Germinal center (tissue), 1 donor: ENCODE results near the gene CELF4.

Experiments
- DNase-seq: peaks from one replicate; pipeline ENCODE4 v3.0.0; 2012; ENCODE audit warnings: mixed read lengths, low spot score

The CELF4 gene

DNA sequence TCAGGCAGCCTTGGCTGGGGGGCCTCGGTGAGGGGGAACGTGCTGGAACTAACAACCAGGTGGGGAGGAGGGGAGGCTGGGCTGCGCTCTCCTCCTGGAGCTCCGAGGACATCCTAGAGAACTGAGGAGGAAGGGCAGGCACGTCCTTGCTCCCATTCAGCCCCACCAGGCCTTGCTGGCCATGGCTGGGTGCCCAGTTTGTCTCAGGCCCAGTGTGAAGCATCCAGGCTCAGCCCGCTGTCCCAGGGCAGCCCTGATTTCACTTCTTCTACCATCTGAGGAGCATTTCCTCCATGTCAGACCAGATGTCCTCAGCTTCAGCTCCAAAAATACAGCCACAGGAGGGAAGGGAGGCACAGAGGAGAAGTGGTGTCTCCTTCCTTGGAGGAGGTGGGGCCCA, 125.4 kb downstream of the CELF4 start:
- DNase-seq = no peak

DNA sequence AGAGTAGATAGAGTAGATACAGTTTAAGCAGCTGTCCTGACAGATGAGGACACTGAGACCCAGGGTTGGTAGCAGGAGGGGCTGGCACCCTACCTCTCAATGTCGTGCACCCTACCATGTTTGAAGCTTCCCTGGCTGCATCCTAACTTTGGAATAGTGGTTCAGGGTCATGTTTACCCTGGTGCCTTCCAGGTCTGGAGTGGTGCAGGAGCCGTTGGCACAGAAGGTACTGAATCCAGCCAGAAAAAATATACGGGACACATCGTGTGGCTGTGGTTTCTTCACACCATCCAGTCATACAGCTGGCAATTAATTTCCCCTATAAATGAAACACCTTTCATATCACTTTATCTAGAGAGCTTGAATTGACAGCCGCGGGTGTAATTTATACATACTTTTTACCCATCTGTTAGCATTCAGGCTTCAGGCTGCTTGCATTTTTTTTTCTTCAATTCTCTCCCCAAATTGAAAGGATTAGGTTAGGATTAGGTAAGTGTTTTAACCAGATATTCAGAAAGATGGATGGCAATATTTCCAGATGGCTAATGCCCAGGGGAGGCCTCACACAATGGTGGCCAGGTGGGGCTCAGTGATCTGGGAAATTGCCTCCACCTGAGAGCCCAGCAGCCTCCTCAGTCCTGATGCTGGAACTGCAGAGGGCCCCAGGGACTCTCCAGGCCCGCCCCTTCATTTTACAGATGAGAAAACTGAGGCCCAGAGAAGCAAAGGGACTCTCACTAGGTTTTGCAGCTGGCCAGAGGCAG, 127.0 kb downstream of the CELF4 start:
- DNase-seq = no peak

DNA sequence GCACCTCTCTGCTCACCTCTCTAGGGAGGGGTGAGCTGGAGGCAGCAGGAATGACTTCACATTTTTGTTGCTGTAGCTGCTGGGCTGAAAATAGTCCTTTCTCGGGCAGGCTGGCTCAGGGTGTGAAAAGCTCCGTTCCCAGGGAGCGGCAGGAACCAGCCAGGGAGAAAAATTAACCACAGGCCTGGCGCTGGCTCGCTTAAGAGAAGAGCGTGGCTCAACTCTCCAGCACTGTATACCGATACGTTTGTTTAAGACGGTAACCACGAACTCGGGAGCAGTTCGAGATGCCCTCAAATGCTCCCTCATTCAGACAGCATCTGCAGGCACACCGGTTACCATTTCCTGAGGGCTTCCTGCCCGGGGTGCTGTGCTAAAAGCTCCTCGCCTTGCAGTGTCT, 129.6 kb downstream of the CELF4 start:
- DNase-seq = no peak

DNA sequence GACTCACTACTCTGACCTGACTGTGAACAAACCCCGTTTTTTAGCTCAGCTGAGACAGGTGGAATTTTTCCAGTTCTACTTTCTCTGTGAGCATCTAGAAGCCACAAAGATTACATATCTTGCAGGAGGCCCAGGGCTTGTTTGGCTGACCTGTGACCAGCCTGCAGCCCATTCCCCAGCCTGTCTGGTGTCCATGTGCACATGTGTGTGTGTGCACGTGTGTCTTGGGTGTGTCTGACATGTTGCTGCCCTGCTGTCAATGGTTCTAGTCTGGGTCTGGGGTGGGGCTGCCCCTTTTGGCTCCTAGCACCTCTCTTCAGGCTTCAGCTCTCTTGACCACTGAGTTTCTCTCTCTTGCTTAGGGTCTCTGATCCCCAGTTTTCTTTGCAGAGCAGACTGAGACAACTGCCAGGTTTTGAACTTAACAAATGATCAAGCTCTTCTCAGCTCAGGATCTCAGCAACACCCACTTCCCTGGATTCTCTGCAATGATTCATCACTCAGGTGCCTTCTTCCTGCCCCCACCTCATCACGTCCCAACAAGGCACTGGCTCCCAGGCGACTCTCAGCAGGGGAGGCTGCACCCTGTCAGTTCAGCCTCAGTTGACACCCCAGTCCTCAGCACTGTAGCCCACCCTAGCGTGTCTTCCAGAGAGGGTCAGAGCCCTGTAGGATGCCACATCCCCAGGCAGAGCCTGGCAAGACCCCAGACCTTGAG, 130.3 kb downstream of the CELF4 start:
- DNase-seq = no peak

DNA sequence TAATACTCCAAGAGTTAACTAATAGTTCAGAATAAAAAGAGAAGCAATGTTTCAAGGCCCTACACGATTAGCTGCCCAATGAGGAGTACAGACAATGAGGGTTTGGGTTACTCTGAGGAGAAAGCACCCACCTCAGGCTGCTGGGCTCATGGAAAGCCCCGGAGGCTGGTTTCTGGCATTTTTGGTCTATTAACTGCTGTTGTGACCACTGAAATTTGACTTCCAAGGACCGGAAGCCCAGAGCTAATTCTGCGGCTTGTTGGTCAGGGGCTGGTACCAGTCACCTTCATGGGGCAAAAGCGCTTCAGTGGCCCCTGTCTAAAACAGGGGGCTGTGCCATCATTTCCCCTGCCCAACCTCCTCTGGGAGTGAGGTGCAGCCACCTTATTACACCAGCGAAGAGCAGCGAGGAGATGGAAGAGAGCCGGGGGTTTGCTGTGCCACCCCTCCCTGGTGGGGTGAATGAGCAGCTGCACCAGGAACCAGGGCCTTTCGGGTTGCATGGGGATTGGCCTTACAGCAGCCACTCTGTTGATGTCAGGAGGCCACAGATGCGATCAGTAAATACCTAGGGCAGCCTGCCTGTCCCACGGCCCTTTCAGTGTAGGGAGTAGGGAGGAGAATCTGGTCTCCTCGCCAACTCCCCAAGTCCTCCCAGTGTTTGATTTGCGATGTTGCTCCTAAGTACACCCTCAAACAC, 131.3 kb downstream of the CELF4 start:
- DNase-seq = no peak

DNA sequence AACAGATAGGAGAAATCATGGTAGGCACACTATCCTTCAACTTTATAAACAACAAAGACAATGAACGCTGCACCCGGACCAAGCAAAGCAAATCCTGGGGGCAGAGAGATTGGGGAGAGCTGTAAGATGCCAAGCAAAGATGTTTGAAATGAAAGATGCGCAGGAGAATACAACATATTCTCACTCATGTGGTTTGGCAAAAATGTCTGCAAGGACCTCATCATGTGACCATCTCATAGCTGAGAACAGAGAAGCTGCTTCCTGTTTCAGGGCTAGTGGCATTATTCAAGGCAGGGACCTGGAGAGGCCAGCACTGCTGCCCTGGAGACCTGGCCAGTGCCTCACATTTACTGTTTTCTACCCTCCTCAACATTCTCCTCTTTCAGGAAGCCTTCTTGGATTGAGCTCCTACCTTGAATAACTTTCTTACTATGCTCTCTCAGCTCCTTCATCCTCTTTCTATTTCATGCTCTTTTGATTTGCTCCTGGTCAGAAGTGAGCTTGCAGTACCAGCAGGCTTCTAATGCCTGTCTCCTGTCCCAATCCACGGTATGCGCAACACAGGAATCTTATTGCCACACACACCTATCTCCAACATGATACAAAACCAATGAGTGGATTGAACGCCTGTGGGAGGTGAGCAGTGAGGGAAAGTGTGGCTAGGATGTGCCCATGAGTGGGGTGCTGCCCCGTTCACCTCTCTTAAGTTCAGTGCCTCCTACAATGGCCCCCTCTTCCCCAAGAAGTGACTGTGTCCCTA, 133.0 kb downstream of the CELF4 start:
- no peak for DNase-seq

DNA sequence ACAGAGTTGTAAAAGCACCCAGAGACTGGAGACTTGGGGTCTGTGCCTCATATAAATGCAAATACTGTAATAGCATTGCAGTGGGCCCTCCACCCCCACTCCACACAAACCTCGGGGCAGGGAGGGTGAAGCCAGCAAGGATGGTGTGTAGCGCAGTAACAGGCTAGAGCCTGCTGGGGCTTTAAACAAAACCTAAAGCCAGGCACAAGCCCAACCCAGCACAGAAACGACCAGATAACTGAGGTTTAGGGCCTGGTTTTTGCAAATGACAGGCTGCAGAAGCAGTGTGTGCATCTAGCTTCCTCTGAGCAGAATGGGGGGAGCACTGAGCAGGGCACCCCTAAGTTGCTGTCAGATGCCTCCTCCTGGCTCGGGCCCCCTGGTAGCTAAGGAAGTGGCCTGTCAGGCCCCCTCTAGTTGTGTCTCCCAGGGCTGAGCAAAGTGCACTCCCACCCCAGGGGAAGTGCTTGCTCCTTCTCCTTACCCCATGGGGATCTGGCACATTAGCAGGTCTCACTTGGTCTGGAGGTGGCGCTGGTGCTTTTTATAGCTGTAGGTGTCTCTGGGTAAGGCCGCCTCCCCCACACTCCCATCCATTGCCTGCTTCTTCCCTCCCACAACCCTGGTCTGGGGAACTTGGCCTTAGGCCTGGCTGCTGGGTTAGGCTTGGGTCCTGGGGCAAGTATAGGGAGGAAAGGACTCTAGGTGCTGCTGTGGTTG, 135.1 kb downstream of the CELF4 start:
- no peak for DNase-seq

DNA sequence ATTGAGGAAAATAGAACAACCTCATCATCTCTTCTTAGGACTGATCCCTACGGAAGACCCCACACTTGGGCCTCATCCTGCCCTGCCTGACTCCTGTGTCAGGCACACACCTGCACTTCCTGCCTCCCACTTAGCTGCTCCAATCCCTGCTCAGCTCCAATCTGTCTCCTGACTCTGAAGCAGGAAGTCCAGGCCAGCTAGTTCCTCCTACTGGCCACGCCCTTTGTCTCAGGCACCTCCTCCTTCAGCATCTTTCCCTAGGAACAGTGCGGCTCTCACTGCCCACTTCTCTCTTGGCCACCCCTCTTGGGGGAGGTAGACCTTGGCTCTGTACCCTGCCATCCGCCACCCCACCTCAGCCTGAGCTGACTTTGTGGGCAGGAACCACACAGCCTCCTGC, 135.8 kb downstream of the CELF4 start:
- DNase-seq = no peak

DNA sequence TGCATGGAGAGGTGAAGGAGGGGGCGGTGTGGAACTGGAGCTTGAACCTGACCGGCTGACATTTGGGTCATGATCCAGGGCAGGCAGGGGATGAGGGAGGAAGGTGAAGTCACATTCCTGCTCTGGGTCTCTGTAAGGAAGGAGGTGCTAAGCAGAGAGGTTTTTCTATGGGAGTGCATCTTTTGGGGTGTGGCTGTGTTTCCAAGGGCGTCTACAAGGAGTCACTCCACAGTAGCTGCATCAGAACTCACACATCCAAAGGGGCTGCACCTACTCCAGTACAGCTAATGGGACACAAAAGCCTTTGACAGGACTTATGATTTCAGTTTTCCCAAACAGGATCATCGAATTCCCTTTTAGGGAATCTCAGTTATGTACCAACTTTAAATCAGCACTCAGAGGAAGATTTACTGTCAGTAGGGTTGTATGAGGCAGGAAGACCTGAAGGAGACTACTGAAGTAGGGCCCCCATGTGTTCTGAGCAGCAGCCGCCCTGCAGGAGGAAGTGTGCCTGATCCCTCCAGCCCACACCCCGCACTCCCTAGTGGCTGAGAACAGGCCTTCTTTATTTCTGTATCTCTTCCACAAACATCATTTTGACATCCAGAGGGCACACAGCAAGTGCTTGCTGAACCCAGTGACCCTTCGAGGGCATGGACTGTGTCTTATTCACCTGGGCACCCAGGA, 137.2 kb downstream of the CELF4 start:
- no peak for DNase-seq

DNA sequence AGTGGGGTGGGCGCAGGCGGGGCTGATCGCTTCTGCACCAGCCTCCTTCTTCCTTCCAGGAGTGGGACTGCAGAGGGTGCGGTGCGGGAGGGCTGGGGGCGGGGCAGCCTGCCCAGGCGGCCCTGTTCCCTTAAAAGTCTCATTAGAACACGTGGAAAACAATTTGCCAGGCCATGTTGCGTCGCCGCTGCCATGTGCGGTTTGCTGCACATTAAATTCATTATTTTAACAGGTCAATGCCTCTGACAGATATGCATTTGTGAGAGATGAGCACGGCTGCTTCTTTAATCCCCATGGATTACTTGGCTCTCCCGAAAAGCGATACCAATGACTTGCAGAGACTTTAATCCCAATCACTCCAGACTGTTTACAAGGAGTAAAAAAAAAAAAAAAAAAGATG, 139.0 kb downstream of the CELF4 start:
- no peak for DNase-seq

DNA sequence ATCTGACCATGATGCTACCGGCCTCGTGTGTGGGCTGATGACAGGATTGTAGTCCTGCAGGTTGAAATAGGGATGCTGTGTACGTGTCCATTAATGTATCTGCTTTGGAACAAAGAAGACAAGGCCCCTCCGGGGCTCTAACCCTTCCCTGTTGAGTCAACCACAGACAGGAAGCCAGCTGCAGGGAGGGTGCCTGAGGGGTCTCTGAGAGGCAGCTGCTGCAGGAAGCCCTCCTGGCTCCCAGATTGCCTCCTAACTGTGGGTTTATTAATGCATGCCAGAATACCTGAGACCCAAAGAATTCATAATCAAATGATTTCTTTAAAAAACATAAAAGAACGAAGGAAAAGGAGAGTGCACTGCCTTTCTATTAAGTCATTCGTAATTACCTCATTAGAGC, 140.4 kb downstream of the CELF4 start:
- no peak for DNase-seq

DNA sequence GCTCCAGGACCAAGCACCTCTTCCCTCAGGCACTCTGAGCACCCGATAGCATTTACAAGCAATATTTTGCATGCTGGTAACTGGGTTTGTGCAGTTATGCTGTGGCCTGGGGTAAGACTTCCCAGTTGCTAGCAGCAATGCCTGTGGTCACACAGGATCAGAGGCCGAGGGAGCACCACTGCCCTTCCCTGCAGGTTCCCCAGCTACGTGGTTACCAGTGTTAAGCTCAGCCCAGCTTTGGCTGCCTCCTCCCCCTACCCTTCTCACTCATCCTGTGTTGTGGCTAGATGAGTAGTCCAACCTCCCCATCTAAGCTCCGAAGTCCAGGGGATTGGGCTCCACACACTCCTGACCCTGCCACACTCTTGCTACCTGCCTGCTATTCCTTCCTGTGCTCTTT, 141.1 kb downstream of the CELF4 start:
- no peak for DNase-seq

DNA sequence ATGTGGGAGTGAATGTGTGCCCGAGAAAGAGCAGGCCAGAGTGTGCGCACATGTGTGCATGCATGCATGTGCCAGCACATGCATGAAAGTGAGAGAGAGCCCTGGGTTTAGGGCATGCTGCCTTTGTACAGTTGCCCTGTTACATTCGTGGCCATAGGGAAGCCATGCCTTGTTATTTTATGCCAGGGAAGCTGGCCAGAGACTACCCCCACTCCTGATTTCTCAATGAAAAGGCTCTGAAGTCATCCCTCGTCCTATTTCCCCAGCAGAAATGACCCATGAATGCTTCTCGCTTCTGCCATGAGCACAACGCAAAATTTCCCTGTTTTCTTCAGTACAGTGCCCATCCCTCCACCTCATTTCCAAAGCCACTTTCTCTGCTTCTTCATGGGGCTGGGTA, 143.0 kb downstream of the CELF4 start:
- DNase-seq = no peak

DNA sequence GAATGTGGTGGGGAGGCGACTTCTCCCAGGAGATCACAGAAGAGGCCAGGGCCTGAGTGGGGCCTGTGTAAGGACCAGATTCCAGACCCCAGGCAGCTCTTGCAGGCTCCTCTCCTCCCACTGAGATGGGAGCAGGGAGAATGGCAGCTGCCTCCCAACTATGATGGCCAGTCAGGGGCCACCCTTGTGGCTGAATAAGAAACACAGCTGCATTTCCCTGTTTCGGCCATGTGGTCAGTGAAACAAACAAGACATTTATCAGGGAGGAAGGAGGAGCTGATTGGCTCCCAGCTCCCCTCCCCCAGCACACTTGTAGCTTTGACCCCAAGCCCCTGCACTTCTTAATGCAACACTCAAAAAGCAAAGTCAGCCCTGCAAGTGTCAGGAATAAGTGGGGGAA, 143.5 kb downstream of the CELF4 start:
- no peak for DNase-seq

DNA sequence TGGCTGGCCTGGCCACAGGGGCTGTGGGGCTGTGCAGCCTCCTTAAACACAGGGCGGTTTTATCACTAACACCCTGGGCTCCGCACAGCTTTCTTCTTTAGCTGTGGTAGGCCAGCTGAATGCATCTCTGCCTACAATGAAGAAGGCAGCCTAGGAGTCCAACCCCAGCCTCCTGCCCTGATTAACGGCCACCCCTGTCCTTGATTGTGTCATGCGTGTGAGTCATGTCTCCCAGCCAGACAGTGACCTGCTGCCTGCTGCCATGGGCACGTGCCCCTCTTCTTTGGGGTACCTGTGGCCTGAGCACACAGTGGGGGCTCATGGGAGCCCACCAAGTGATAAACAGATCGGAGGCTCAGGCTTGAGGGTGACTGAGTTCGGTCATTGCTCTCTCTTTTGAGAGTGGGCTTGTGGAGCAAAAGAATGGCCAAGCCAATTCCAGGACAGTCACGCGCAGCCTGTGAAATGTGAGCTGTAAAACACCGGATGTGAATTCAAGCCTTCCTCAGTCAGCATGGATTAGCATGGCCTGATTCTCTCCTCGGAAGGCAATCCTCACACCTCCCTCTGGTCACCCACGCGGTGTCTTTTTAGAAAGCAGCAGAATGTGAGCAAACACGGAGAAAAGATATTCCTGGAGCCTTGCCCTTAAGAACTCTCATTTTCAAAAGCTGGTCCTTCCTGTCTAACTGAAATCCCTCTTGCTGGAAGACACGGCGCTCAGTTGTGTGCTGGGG, 144.1 kb downstream of the CELF4 start:
- no peak for DNase-seq

DNA sequence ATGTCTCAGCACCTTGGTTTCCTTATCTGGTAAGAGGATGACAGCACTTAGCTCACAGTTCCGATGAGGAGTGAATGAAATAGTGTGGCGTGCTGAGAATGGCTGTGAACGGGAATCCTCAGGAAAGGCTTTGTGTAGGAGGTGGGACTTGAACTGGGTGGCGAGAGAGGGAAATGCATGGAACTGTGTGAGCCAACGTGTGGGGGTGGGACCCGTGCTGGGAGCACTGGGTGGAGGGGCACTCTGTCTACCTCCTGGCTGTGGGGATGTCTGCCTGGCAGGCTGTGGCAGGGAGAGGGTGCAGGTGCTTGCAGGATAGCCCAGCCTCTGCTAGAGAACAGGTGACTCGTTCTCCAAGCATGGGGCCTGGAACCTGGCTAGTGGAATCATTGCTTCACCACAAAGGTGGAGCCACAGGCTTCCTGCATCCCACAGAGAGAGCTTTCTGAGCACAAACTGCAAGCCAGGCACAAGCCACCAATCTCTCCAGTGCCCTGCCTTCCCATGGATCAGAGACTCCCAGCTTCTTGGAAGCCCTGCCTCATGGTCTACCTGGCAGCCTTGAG, 145.2 kb downstream of the CELF4 start:
- no peak for DNase-seq

DNA sequence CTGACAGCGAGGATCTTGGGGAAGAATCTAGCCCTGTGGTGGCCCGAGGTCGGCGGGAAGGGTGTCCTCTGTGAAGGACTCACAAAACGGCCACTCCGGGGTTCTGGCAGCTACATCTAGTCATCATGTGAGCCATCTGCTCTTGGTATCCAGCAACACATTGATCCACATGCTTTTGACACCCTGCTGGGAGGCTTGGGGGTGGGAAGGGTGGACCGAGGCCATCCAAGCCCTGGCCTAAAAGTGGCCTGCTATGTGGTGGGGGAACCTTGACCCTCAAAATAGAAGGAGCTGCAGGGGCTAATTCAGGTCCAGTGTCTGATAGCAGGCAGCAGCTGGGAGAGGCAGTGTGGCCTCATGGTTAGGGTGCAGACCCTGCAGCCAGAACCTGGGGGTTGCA, 145.7 kb downstream of the CELF4 start:
- no peak for DNase-seq

DNA sequence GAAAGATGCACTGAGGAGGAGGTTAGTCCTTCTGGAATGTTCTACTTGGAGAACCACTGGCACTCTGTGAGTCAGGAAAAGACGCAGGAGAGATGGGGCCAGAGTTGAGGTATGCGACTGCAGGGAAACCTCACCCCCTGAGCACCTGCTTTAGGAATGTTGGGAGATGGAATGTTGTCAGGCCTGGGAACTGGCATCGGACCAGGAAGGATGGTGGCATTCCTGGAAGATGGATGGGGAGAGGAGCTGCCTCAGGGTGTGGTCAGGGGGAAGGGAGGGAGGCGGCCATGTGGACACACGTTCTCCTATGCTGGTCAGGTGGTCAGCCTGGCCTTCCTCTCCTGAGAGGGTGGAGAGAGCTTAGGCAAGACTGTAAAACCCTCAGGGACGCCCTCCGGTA, 146.3 kb downstream of the CELF4 start:
- no peak for DNase-seq

DNA sequence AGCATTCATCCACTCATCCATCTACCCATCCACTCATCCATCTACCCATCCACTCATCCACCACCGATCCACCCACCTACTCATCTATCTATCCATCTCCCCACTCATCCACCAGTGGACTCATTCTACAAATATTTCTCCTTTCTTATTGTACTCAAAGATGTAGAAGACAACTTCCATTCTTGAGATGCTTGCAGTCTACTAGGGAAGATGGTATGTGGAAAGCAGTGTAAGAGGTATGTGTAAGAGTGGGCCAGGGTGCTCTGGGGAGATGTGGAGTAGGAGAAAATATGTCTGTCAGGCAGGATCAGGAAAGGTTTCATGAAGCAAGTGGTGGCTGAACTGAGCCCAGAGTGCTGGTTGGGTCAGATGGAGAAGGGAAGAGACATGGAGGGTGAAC, 150.8 kb downstream of the CELF4 start:
- DNase-seq = no peak

DNA sequence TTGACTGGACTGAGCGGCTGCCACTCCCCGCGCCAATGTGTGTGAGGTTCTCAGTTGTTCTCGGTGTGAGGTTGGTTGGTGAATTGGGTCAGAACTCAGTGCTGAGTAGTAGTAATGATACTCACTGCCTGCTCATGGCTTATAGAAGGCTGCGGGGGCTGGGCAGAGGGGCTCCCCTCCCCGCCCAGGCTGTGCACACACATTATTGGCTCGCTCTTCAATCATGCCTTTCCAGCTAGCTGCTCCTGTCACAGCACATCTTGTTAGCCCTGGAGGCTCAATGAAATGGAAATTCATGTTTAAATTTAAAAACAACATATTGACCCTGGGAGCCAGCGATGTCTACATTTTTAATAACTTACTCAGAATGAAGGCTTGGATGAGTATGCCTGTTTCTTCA, 152.8 kb downstream of the CELF4 start:
- no peak for DNase-seq
